Activated B cell treated with CpG ODN at 0.5 μM for 24 hours (primary cell): ENCODE results near the gene CRTC3. TPM values are rescaled to one million over a fixed set of nuclear protein-coding genes. Genes with fewer than 3 reads are reported as not detected.

Source experiments
- ATAC-seq: fragments of 200-7000 bp; cut with Tn5 transposase; one replicate; pipeline ENCODE4 v1.10.0; 2021; ENCODE audit warnings: low read depth, mild to moderate bottlenecking, moderate library complexity
- CTCF ChIA-PET: fragments of 350-600 bp; sonication (Branson Sonifier 250); formaldehyde crosslinking; loops from one replicate; lab custom pipeline; 2021; ENCODE audit warnings: antibody characterized with exemption; lab: Charles Lee
- POLR2A ChIA-PET: fragments of 350-600 bp; sonication (Branson Sonifier 250); formaldehyde crosslinking; loops from one replicate; lab custom pipeline; 2021; ENCODE audit warnings: antibody characterized with exemption; lab: Charles Lee
- DNase-seq: peaks from one replicate; pipeline ENCODE4 v3.0.0; 2022
- H3K27ac Mint-ChIP-seq: one replicate; pipeline ENCODE4 v1.8.0; 2020; ENCODE audit warnings: mixed read lengths
- H3K27me3 Mint-ChIP-seq: one replicate; pipeline ENCODE4 v1.8.0; 2021; ENCODE audit warnings: mixed read lengths
- H3K36me3 Mint-ChIP-seq: one replicate; pipeline ENCODE4 v1.8.0; 2021; ENCODE audit warnings: low read depth, mixed read lengths
- H3K4me1 Mint-ChIP-seq: one replicate; pipeline ENCODE4 v1.8.0; 2021; ENCODE audit warnings: mixed read lengths
- H3K4me3 Mint-ChIP-seq: one replicate; pipeline ENCODE4 v1.8.0; 2020; ENCODE audit warnings: mild to moderate bottlenecking, mixed read lengths
- H3K9me3 Mint-ChIP-seq: one replicate; pipeline ENCODE4 v1.8.0; 2020; ENCODE audit warnings: mixed read lengths
- intact Hi-C: fragments of 100-400 bp; cut with micrococcal nuclease; formaldehyde crosslinking; loops from one replicate; pipeline ENCODE4 v1.15.1; 2024
- total RNA-seq: library from RNA; stranded (reverse); gene quantifications from 2 replicates; pipeline ENCODE4 v1.2.3, GENCODE V29; 2022
- TF ChIP-seq, protein P1 (sequence below): fragments of 200-600 bp; IDR thresholded peaks from one replicate; pipeline ENCODE4 v1.8.0; 2022; ENCODE audit warnings: antibody characterized with exemption, mild to moderate bottlenecking

Gene CRTC3
- total RNA-seq, 1 donor from 2014 or later: 65.0 TPM

- intact Hi-C loops: no loop called here
- ChIA-PET CTCF (interaction anchor here (1.3 kb wide), 1 partner anchor 51 kb away, joined by 3 read pairs; no protein-coding TSS in a partner anchor), POLR2A (no interaction called here)
- TF ChIP-seq, protein P1, sequence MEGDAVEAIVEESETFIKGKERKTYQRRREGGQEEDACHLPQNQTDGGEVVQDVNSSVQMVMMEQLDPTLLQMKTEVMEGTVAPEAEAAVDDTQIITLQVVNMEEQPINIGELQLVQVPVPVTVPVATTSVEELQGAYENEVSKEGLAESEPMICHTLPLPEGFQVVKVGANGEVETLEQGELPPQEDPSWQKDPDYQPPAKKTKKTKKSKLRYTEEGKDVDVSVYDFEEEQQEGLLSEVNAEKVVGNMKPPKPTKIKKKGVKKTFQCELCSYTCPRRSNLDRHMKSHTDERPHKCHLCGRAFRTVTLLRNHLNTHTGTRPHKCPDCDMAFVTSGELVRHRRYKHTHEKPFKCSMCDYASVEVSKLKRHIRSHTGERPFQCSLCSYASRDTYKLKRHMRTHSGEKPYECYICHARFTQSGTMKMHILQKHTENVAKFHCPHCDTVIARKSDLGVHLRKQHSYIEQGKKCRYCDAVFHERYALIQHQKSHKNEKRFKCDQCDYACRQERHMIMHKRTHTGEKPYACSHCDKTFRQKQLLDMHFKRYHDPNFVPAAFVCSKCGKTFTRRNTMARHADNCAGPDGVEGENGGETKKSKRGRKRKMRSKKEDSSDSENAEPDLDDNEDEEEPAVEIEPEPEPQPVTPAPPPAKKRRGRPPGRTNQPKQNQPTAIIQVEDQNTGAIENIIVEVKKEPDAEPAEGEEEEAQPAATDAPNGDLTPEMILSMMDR: no peak
- no peak for ATAC-seq
- Mint-ChIP-seq H3K36me3 (peaks cover 24% of the 10 kb centered on the region), H3K4me1 (peaks cover 70% of the 10 kb centered on the region), H3K27me3 (no peaks in the 10 kb centered on the region), H3K4me3 (no peak overlapping the region), H3K27ac (no peak overlapping the region), H3K9me3 (no peaks in the 10 kb centered on the region)
- no peak for DNase-seq
These were observed 23.1 kb downstream of the CRTC3 start for GRCh38 chr15:90552929-90553211.

DNA sequence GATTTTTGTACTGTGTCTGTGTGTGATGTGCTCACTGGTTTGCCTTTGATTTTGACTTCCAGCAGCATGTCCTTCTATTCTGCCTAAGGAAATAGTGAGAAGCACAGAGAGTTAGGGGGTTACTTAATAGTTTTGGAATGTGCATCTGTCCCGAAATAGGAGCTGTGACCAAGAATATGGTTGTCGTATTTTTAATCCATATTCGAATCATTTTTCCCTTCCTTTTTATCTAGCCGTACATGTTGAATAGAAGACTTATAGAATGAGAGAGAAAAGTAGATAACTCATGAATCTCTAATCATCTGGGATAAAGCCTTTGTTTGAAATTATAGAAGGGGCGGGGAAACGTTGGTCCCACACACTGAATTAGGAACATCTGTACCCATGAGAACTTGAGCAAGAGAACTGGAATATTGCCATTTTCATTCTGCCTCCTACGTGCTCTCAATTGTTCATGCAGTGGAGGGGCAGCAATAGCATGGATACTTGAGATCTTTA is 23.6 kb downstream of the CRTC3 start:
- intact Hi-C loops: no loop called here
- Mint-ChIP-seq H3K4me1 (peaks cover 71% of the 10 kb centered on the region), H3K27me3 (no peaks in the 10 kb centered on the region), H3K9me3 (no peaks in the 10 kb centered on the region), H3K27ac (no peak overlapping the region), H3K4me3 (no peak overlapping the region), H3K36me3 (peaks cover 22% of the 10 kb centered on the region)
- DNase-seq: no peak
- ATAC-seq: no peak
- ChIA-PET POLR2A (interaction anchor here (1.6 kb wide), 1 partner anchor 11 kb away, joined by 4 read pairs; no protein-coding TSS in a partner anchor), CTCF (interaction anchor here (1.3 kb wide), 1 partner anchor 51 kb away, joined by 3 read pairs; no protein-coding TSS in a partner anchor)
- TF ChIP-seq, protein P1: no peak

DNA sequence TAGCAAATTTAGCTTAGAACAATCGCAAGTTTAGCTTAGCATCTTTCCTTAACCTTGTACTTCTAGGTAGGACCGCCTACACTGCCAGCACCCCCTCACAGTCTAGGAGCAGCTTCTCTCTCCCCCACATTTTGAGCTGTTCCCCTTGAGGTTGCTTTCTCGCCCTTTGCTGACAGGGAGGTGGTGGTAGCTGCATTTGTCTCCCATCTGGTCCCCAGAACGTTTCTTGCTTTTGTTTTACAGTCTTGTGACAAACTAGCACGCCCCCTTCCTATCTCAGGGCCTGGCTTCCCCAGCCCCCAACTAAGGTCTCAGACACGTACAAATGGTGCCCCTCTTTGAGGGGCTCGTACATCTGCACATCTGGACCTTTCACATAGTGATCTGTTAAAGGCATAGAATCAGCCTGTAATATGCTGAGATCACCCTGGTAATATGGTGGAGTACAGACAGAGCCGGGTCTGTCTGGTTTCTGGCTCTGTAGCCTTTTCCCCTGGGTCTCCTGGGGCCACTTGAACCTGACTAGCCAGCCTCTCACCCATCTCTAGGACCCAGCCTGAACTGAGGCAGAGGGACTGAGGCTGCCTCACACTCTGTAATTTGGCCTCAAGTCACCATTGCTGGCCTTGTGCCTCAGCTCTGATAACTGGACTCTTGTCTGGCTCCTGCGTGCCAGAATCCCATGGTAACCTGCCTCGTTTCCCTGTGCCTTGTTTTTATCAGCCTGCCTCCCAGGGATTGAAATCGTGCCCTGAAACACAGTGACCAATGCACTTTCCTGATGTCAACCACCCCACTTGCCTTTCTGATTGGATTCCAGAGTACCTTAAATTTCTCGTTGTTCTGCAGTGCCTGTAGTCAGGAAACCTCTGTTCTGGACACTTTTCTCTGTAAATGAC is 27.7 kb downstream of the CRTC3 start:
- ChIA-PET CTCF (no interaction called here), POLR2A (interaction anchor here (0.6 to 1.6 kb wide), 2 partner anchors 37 to 169 kb away, joined by 3 read pairs; partner anchors contain the start of gene IQGAP1)
- ATAC-seq: no peak
- TF ChIP-seq, protein P1: no peak
- Mint-ChIP-seq H3K27me3 (no peaks in the 10 kb centered on the region), H3K4me3 (no peak overlapping the region), H3K36me3 (peaks cover 30% of the 10 kb centered on the region), H3K4me1 (peaks cover 81% of the 10 kb centered on the region), H3K9me3 (no peaks in the 10 kb centered on the region), H3K27ac (peak overlapping the region; percentile 16)
- intact Hi-C loops: loop anchor here (2.0 to 5.0 kb wide), 3 partner anchors 13 to 345 kb away; partner anchors contain the start of gene MAN2A2
- no peak for DNase-seq

GRCh38 chr15:90558171-90558573 is 28.4 kb downstream of the CRTC3 start:
- Mint-ChIP-seq H3K4me3 (no peak overlapping the region), H3K36me3 (peaks cover 26% of the 10 kb centered on the region), H3K4me1 (peaks cover 81% of the 10 kb centered on the region), H3K27ac (no peak overlapping the region), H3K9me3 (no peaks in the 10 kb centered on the region), H3K27me3 (no peaks in the 10 kb centered on the region)
- intact Hi-C loops: loop anchor here (5.0 kb wide), 1 partner anchor 344 kb away; the partner anchor contains the start of gene MAN2A2
- TF ChIP-seq, protein P1: no peak
- POLR2A ChIA-PET: interaction anchor here (1.1 to 1.6 kb wide), 2 partner anchors 37 to 38 kb away, joined by 3 read pairs; no protein-coding TSS in a partner anchor
- ATAC-seq: no peak
- CTCF ChIA-PET: no interaction called here
- DNase-seq: no peak

DNA sequence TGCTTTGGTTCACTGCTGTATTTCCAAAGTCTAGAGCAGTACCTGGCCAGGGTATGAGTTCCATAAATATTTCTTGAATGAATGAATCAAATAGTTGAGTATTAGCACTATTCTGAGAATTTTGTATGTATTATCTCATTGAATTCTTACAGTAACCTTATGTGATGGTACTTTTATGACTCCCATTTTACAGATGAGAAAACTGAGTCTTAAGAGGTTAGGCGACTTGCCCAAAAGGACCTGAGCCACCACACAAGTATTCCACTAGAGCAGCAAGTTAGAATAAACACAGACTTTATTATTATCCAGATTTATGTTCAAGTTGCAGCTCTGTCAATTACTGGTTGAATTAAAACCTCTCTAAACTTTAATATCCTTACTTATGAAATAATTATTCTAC is 29.4 kb downstream of the CRTC3 start:
- no peak overlapping the region for H3K4me3 Mint-ChIP-seq
- H3K27me3 Mint-ChIP-seq: no peaks in the 10 kb centered on the region
- ChIA-PET POLR2A (interaction anchor here (1.1 kb wide), 1 partner anchor 36 kb away, joined by 3 read pairs; no protein-coding TSS in a partner anchor), CTCF (no interaction called here)
- ATAC-seq (no peak), DNase-seq (no peak)
- H3K27ac Mint-ChIP-seq: no peak overlapping the region
- H3K9me3 Mint-ChIP-seq: no peaks in the 10 kb centered on the region
- intact Hi-C loops: loop anchor here (5.0 kb wide), 1 partner anchor 343 kb away; the partner anchor contains the start of gene MAN2A2
- peaks cover 19% of the 10 kb centered on the region for H3K36me3 Mint-ChIP-seq
- TF ChIP-seq, protein P1: no peak
- peaks cover 80% of the 10 kb centered on the region for H3K4me1 Mint-ChIP-seq
